Activated CD4-positive, alpha-beta T cell treated with anti-CD3 and anti-CD28 coated beads for 24 hours (primary cell): ENCODE results near the gene ZNF32.
A peak's percentile ranks its signal among the peaks of the same experiment; 100 is the strongest.
"Not testable (repeated sequence)": the region's sequence is repeated elsewhere in the genome, so short reads cannot be mapped to it uniquely, and the experiment has no call there.

Experiments
- DNase-seq, 2 donors: peaks; one replicate each; pipeline ENCODE4 v3.0.0-alpha.2; 2020; ENCODE audit warnings: low read depth in 2 of 2

Gene ZNF32

GRCh38 chr10:43680035-43680434 is 31.4 kb upstream of the ZNF32 start:
- DNase-seq: no peak

DNA sequence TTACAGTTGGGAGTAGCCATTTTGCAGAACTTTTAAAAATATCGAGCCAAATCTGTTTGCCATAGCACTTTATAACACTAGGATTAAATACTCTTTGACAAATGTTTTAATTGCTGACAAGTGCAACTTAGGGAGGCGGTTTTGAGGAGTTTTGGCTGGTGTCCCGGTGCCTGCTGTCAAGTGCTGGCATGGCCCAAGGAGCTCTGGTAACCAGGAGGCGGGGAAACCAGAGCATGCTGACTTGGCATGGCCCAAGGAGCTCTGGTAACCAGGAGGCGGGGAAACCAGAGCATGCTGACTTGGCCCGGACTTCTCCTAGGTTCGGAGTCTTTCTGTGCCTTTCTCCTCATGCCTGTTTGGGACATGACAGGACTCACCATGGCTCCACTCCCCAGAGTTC is 30.8 kb upstream of the ZNF32 start:
- DNase-seq: no peak

- no peak for DNase-seq
These were observed 30.0 kb upstream of the ZNF32 start for GRCh38 chr10:43678654-43679053.

DNA sequence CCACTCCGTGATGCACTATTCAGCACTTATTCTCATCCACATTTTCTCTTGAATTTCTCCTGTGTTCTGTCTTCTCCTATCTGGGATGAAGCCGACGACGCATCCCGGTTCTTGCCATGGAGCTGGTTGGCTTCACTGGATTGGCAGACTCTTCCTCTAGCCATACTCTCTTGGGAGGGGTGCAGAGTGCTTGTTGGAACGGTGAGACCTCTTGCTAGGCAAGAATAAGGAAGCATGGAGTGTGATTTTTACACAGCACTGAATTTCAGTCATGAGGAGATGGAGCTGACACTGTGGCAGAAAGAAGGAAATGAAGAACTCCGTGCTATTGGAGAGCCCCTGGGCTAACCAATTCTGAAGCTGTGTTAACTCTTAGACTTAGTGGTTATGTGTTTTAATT is 28.2 kb upstream of the ZNF32 start:
- no peak for DNase-seq

DNA sequence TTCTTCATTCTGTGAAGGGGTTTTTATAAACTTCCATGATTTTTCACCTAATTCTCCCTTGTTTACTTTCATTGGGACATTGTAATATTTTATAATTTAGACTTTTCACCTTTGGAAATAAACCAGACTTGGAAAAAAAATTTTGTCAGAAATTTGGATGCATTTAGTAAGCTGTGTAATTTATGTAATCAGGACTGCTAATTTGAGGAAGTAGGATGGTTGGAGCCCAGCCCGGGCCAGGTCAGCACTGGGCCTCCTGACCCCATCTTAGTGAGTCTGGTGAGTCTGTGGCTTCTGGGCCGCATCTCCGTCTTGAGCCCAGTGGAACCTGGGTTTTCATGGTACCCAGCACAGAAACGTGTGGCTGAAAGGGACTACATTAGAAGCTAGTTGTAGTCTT is 27.6 kb upstream of the ZNF32 start:
- DNase-seq: no peak

GRCh38 chr10:43674553-43675210 is 26.0 kb upstream of the ZNF32 start:
- DNase-seq: no peak

DNA sequence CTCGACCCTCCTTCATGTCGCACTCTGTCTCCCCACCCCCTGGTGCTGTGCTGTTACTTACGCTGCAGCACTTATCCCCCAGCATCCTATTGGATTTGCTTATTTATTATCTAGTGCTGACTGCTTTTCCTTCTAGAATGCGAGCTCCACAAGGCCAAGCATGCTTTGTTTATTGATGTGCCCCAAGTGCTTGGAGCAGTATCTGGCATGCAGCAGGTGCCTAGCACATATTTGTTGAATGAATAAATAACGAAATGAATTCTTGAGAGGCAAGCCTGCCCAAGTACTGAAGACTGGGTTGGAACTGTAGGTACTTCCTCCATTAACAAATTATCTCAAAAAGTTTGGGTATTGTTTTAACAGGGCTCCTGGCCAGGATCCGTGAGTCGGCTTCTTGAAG is 24.8 kb upstream of the ZNF32 start:
- DNase-seq: no peak

DNA sequence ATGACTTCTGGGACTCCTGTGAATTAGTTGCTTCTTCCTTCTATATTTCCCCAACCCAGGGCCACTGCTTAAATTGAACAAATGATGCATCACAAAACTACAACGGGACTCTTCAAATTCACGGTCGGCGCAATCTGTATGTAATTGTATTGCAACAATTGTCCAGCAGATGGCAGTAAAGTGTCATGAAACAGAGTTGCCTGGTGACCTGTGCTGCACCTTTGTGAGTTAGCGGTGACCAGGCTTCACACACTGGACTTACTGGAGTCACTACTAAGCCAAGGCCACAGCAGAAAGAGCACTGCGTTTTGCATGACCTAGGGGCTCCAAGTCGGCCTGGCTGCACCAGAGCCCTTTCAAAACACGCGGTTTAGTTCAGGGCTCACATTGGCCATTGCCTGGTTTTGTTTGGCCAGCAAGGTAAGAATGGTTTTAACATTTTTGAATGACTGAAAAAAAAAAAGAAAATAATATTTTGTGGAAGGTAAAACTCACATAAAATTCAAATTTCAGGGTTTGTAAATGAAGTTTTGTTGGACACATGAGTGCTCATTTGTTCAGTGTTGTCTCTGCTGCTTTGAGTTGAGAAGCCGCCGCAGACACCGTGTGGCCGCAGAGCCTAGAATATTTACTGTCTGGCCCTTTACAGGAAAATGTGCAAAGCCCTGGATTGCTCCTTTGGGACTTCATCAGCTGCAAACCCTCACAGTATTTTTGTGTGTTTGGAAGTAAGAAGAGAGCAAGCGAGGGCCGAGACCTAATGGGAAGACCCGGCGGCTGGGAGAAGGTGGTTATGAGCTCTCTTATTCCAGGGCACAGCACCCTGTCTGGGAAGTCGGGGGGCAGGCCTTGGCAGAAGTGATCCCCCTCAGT is 23.2 kb upstream of the ZNF32 start:
- peak in 1 of 2 donors; percentile 50 for DNase-seq

- DNase-seq: no peak
These were observed 20.7 kb upstream of the ZNF32 start for GRCh38 chr10:43669386-43669785.

DNA sequence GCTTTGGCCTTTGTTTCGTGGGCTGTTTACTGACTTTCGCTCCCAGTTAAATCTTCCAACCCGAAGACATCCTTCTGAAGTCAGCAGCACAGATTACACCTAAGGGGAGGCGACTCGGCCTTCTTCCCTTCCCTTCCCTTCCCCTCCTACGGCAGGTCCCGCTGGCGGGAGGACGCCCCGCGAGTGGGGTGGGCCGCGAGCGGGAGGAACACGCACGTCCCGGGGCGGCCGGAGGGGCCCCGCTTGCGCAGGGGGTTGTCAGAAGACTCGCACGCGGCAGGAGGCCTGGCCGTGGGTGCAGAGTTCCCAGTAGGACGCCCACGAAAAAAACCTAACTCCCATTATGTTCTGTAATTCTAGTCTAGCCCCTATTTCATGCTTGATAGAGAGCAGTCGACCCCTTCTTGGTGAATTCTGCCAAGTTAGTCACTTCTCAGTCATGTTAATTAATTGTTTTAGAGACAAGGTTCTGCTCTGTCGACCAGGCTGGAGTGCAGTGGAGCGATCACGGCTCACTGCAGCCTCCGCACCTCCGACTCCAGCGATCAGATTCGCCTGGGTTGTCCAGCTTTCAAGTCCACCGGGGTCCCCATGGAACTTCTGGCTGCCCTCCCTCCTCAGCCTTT is 19.2 kb upstream of the ZNF32 start:
- no peak for DNase-seq

GRCh38 chr10:43667317-43667731 is 18.6 kb upstream of the ZNF32 start:
- DNase-seq: no peak

- no peak for DNase-seq
These were observed 17.9 kb upstream of the ZNF32 start for GRCh38 chr10:43666552-43666951.

DNA sequence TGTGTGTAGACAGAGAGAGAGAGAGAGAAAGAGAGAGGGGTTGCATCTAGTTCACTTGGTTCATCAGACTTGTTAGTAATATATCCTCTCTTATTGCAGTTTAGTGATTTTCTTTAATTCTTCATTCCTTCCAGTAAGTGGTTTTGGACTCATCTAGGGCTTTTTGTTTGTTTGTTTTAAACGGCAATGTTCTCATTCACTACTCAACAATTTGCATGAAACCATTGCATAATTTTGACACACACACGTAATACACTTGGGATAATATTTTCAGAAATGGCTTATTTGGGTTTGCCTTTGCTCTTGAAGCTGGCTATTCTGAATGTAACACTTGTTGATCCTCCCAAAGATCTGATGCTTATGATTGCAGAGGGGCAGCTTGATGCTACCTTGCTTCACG is 16.4 kb upstream of the ZNF32 start:
- DNase-seq: no peak

DNA sequence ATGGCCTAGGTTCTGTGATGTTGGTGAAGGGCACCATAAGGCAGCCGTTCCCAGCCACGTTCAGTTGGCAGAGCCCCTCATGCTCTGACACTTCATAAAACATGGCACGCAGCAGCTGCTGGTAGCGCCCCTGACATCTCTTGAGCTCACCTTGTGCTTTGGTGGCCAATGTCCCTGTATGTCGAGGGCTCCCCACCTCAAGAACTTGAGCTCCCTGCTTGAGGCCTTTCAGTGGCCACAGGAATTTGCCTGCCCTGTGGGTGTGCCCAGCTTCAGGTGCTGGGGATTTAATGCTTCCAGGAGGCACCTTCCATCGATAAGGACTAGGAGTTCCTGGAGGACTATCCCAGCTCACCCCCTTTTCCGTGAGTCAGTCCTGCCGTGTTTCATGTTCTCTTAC is 9.5 kb upstream of the ZNF32 start:
- DNase-seq: no peak

- DNase-seq: no peak
These were observed 6.6 kb upstream of the ZNF32 start for GRCh38 chr10:43655311-43655710.

GRCh38 chr10:43653746-43654145 is 5.1 kb upstream of the ZNF32 start:
- no peak for DNase-seq

GRCh38 chr10:43649185-43649523 is 473 bp upstream of the ZNF32 start:
- DNase-seq: no peak

- DNase-seq: no peak
These were observed 635 bp downstream of the ZNF32 start for GRCh38 chr10:43648095-43648397.

DNA sequence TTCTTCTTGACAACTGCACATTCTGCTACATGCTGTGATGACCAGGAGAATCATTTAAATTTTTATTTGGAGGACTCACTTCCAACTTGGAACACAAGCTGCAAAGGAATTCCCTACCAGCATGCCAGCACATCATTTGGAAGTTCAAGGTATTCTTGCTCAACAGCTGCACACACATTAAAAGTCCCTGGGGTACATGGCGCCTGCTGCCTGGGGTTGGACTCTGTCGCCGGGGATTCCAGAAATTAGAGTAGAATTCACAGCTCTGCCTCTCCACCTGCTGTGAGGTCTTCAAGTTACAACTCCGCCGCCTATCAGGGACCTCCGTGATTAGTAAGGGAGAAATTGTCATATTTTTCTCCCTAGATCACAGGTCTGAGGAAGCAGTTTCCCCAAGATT is 1.1 kb downstream of the ZNF32 start:
- DNase-seq: no peak

- DNase-seq: no peak
These were observed 2.8 kb downstream of the ZNF32 start for GRCh38 chr10:43645866-43646265.

- DNase-seq: no peak
These were observed 4.4 kb downstream of the ZNF32 start for GRCh38 chr10:43644252-43644651.

- DNase-seq: no peak
These were observed 8.1 kb downstream of the ZNF32 start for GRCh38 chr10:43640603-43641002.

GRCh38 chr10:43635816-43636215 is 12.9 kb downstream of the ZNF32 start:
- not testable (repeated sequence) for DNase-seq
